ENCODE measurements around the gene LYPD6.

LYPD6 gene

GRCh38 chr2:149330127-149331022, at the start of gene LYPD6 (continued):
- TF ChIP-seq, protein P1, sequence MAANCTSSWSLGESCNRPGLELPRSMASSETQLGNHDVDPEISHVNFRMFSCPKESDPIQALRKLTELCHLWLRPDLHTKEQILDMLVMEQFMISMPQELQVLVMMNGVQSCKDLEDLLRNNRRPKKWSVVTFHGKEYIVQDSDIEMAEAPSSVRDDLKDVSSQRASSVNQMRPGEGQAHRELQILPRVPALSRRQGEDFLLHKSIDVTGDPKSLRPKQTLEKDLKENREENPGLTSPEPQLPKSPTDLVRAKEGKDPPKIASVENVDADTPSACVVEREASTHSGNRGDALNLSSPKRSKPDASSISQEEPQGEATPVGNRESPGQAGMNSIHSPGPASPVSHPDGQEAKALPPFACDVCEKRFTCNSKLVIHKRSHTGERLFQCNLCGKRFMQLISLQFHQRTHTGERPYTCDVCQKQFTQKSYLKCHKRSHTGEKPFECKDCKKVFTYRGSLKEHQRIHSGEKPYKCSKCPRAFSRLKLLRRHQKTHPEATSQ (tag by site-specific recombination; IDR thresholded peaks at IDR 0.05) = no peak
- TF ChIP-seq ZNF148 (tag by site-specific recombination; IDR thresholded peaks at IDR 0.05; ENCODE audit: borderline replicate concordance) (no peak), ZNF350 (tag by site-specific recombination; IDR thresholded peaks at IDR 0.05) (no peak), ZNF837 (tag by site-specific recombination; IDR thresholded peaks at IDR 0.05) (no peak), SP2 (tag by site-specific recombination; IDR thresholded peaks at IDR 0.05) (peak; percentile 47), ZNF274 (IDR thresholded peaks at IDR 0.05; ENCODE audit: low read length) (no peak), ZNF274 (tag by site-specific recombination; IDR thresholded peaks at IDR 0.05; ENCODE audit: borderline replicate concordance) (no peak), GLI2 (tag by site-specific recombination; IDR thresholded peaks at IDR 0.05; ENCODE audit: borderline replicate concordance, low read depth) (no peak), ZNF18 (tag by site-specific recombination; IDR thresholded peaks at IDR 0.05) (no peak), HOXD13 (CRISPR knock-in tag; IDR thresholded peaks at IDR 0.05; ENCODE audit: borderline replicate concordance) (no peak), ZBTB17 (tag by site-specific recombination; IDR thresholded peaks at IDR 0.05) (peak; percentile 74), ZBTB11 (tag by site-specific recombination; conservative IDR thresholded peaks at IDR 0.05; ENCODE audit: low read depth) (no peak; the same call in 1 of the 2 replicates), ZNF19 (tag by site-specific recombination; IDR thresholded peaks at IDR 0.05; ENCODE audit: low read depth) (no peak), ZNF223 (tag by site-specific recombination; IDR thresholded peaks at IDR 0.05) (no peak), ZNF140 (tag by site-specific recombination; IDR thresholded peaks at IDR 0.05) (no peak), ZEB2 (tag by site-specific recombination; IDR thresholded peaks at IDR 0.05) (no peak; the same call in 1 of the 2 replicates), ZNF510 (tag by site-specific recombination; IDR thresholded peaks at IDR 0.05; ENCODE audit: insufficient replicate concordance) (no peak), KLF16 (tag by site-specific recombination; IDR thresholded peaks at IDR 0.05) (peak; percentile 32), ZSCAN30 (tag by site-specific recombination; IDR thresholded peaks at IDR 0.05) (peak; percentile 46), ZNF747 (tag by site-specific recombination; IDR thresholded peaks at IDR 0.05) (no peak), ZNF660 (tag by site-specific recombination; IDR thresholded peaks at IDR 0.05) (no peak), ZNF292 (tag by site-specific recombination; IDR thresholded peaks at IDR 0.05; ENCODE audit: borderline replicate concordance, low read depth) (no peak), MEIS1 (CRISPR knock-in tag; IDR thresholded peaks at IDR 0.05; ENCODE audit: borderline replicate concordance) (no peak)
- TF ChIP-seq, protein P2, sequence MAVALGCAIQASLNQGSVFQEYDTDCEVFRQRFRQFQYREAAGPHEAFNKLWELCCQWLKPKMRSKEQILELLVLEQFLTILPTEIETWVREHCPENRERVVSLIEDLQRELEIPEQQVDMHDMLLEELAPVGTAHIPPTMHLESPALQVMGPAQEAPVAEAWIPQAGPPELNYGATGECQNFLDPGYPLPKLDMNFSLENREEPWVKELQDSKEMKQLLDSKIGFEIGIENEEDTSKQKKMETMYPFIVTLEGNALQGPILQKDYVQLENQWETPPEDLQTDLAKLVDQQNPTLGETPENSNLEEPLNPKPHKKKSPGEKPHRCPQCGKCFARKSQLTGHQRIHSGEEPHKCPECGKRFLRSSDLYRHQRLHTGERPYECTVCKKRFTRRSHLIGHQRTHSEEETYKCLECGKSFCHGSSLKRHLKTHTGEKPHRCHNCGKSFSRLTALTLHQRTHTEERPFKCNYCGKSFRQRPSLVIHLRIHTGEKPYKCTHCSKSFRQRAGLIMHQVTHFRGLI (tag by site-specific recombination; IDR thresholded peaks at IDR 0.05) = no peak
- TF ChIP-seq, protein P3, sequence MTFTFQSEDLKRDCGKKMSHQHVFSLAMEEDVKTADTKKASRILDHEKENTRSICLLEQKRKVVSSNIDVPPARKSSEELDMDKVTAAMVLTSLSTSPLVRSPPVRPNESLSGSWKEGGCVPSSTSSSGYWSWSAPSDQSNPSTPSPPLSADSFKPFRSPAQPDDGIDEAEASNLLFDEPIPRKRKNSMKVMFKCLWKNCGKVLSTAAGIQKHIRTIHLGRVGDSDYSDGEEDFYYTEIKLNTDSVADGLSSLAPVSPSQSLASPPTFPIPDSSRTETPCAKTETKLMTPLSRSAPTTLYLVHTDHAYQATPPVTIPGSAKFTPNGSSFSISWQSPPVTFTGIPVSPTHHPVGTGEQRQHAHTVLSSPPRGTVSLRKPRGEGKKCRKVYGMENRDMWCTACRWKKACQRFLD (tag by site-specific recombination; IDR thresholded peaks at IDR 0.05) = no peak
- TF ChIP-seq, protein P4, sequence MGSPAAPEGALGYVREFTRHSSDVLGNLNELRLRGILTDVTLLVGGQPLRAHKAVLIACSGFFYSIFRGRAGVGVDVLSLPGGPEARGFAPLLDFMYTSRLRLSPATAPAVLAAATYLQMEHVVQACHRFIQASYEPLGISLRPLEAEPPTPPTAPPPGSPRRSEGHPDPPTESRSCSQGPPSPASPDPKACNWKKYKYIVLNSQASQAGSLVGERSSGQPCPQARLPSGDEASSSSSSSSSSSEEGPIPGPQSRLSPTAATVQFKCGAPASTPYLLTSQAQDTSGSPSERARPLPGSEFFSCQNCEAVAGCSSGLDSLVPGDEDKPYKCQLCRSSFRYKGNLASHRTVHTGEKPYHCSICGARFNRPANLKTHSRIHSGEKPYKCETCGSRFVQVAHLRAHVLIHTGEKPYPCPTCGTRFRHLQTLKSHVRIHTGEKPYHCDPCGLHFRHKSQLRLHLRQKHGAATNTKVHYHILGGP (tag by site-specific recombination; IDR thresholded peaks at IDR 0.05) = no peak
